Heart right ventricle (tissue), 16 donors: ENCODE measurements around the gene PLXNA2. TPM values are rescaled to one million over a fixed set of nuclear protein-coding genes. Genes with fewer than 3 reads are reported as not detected.

Experiments
- ATAC-seq, 8 donors: fragments of 200-7000 bp; cut with Tn5 transposase; one replicate each; pipeline ENCODE4 v1.9.1; 2020; ENCODE audit warnings: mild to moderate bottlenecking in 8 of 8, moderate library complexity in 8 of 8, moderate number of reproducible peaks in 1 of 8
- DNase-seq, 2 donors: peaks; one replicate each; pipeline ENCODE4 v3.0.0-alpha.2; 2020
- H3K27ac ChIP-seq, 10 donors: fragments of 200-600 bp; sonication (generic) in 2 of 10; one replicate each; pipeline versions ENCODE4 v1.5.0 to v1.8.0; 2020 to 2022; ENCODE audit warnings: mild to moderate bottlenecking in 3 of 10
- H3K27me3 ChIP-seq, 7 donors: fragments of 200-600 bp; one replicate each; pipeline ENCODE4 v1.8.0; 2021 to 2022; ENCODE audit warnings: mild to moderate bottlenecking in 2 of 7
- H3K36me3 ChIP-seq, 9 donors: fragments of 200-600 bp; sonication (generic) in 1 of 9; one replicate each; pipeline versions ENCODE4 v1.5.0 to v1.8.0; 2020 to 2022; ENCODE audit warnings: mild to moderate bottlenecking in 2 of 9
- H3K4me1 ChIP-seq, 9 donors: fragments of 200-600 bp; sonication (generic) in 1 of 9; one replicate each; pipeline versions ENCODE4 v1.5.0 to v1.8.0; 2020 to 2022; ENCODE audit warnings: mild to moderate bottlenecking in 4 of 9
- H3K4me3 ChIP-seq, 10 donors: fragments of 200-600 bp; sonication (generic) in 2 of 10; one replicate each; pipeline versions ENCODE4 v1.5.0 to v1.8.0; 2020 to 2022; ENCODE audit warnings: mild to moderate bottlenecking in 7 of 10, moderate library complexity in 2 of 10
- H3K9me3 ChIP-seq, 11 donors: fragments of 200-600 bp in 10 of 11; sonication (generic) in 2 of 11; one replicate each; pipeline versions ENCODE4 v1.5.0 to v1.8.0; 2013 to 2022; ENCODE audit warnings: mild to moderate bottlenecking in 2 of 11, control low read depth in 1 of 11, moderate library complexity in 1 of 11
- WGBS, 2 donors: extraction: QIAGEN DNeasy Blood & Tissue Kit; methylation state at CpG; one replicate each; pipeline ENCODE4 v1.1.7; 2013; ENCODE audit warnings: inconsistent platforms in 1 of 2; 5-methylcytosine and 5-hydroxymethylcytosine counted together
- intact Hi-C, 10 donors: fragments of 100-400 bp; cut with DNase I; formaldehyde crosslinking; loops; one replicate each; pipeline versions ENCODE4 v1.11.1 to v1.14.2; 2022
- polyA plus RNA-seq, 2 donors: library from polyadenylated mRNA; stranded (reverse); fragments of 200-250 nt; gene quantifications; one replicate each; pipeline ENCODE4 v1.2.3, GENCODE V29; 2013
- total RNA-seq, 10 donors: library from RNA; stranded (reverse); fragmentation: NEBNext Ultra II Directional in 3 of 10; extraction: Animal tissue kit (Norgen Biotek cat#: 25700) in 3 of 10; gene quantifications; one replicate each; pipeline versions ENCODE4 v1.2.1 to v1.2.4, GENCODE V29; 2021 to 2023
- TF ChIP-seq, protein P1 (sequence below), 9 donors: fragments of 200-600 bp; sonication (generic) in 2 of 9; IDR thresholded peaks; one replicate each; pipeline versions ENCODE4 v1.5.0 to v1.8.0; 2021 to 2022; ENCODE audit warnings: antibody characterized with exemption in 9 of 9, mild to moderate bottlenecking in 5 of 9, moderate library complexity in 1 of 9
- donor health status: Arrhythmogenic right ventricular cardiomyopathy.
- donor health status: ischemic (EF 13 %, LVEDD 7.1; RV severe dilation, severe dysfunction).
- donor health status: healthy with polysubstance abuse.
- donor health status: DM: no; HTN: yes; CAD: no.
- donor health status: DM: no; HTN: no; CAD: no.
- donor health status: ischemic (EF 25% LVEDD 6.9; RV normal size, moderate dysfunction).
- donor health status: ischemic (EF 25% LVEDD 5.7; RV mildly dilated, moderate dysfunction).
- donor health status: healthy.
- donor health status: DM: yes; HTN: yes; CAD: no.
- donor health status: Ischemic cardiomyopathy.
- donor health status: ischemic (EF 35%, LVEDD 5.7; RV mildly dilated, moderate dysfunction).
- donor health status: nonischemic (EF 11% LVEDD 7.7; RV severe dilation, severe dysfunction).
- donor health status: DM: yes; HTN: yes; CAD: no.
- donor health status: PGD.
- donor health status: ischemic (EF 29% LVEDD 5.4; RV normal size, mild dysfunction).
- donor health status: nonischemic (EF 23%, LVEDD 6.1; RV moderate dilation, normal function).

The PLXNA2 gene
- total and polyA plus RNA-seq, 12 donors: 6.1 to 31.6 (median 17.9) TPM

DNA sequence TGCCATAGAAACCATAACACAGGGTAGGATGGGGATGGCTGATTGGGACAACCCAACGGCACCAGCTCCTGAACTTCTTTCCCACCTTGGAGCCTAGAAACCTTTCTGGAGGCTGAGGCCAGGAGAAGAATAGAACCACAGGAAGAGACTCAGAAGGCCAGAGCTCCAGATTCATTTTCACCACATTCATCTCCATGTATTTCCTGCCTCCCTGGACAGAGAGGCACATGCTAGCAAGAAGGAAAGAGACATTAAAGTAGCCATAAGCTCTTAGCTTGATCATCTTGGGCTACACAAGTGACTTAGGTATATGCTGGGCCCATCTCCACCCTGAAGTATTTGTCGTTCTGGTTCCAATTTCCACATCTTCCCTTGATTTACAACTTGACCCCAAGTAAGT, 44.1 kb downstream of the PLXNA2 start:
- DNase-seq: no peak
- H3K27me3 ChIP-seq: no peaks in the 10 kb centered on the region
- TF ChIP-seq, protein P1, sequence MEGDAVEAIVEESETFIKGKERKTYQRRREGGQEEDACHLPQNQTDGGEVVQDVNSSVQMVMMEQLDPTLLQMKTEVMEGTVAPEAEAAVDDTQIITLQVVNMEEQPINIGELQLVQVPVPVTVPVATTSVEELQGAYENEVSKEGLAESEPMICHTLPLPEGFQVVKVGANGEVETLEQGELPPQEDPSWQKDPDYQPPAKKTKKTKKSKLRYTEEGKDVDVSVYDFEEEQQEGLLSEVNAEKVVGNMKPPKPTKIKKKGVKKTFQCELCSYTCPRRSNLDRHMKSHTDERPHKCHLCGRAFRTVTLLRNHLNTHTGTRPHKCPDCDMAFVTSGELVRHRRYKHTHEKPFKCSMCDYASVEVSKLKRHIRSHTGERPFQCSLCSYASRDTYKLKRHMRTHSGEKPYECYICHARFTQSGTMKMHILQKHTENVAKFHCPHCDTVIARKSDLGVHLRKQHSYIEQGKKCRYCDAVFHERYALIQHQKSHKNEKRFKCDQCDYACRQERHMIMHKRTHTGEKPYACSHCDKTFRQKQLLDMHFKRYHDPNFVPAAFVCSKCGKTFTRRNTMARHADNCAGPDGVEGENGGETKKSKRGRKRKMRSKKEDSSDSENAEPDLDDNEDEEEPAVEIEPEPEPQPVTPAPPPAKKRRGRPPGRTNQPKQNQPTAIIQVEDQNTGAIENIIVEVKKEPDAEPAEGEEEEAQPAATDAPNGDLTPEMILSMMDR (IDR thresholded peaks at IDR 0.05): no peak
- H3K36me3 ChIP-seq: peaks cover 0 to 27% (median 0%) of the 10 kb centered on the region in 9 donors
- intact Hi-C loops: loop anchor here in 4 of 10 donors (5.0 kb wide), 2 partner anchors 37 to 58 kb away; no protein-coding TSS in a partner anchor
- peaks cover 23 to 67% (median 47%) of the 10 kb centered on the region in 9 donors for H3K4me1 ChIP-seq
- 93 to 98% methylated on average over 2 of the region's 2 CpGs for WGBS, 2 donors
- ATAC-seq: no peak
- no peak overlapping the region for H3K4me3 ChIP-seq
- H3K9me3 ChIP-seq: no peaks in the 10 kb centered on the region
- H3K27ac ChIP-seq: peak overlapping the region in 3 of 10 donors; percentile 6 to 89 (median 38)

DNA sequence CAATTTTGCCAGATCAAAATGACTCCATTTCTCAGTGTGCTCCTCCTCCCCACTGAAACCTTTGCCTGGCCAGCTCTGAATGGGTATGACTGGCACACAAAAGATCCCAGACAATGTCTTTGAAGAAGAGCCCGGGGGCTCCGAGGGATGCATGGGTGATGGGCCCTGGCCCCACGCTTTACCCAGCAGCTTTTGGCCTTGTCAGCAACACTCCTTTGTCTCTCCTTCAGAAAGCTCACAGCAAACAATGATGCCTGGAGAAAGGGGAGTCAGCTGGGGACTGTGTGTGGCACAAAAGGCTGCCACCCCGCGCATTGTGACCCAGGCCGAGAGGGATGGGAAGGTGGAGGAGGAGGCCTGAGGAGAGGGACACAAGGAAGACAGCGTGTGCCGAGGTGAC, 45.9 kb downstream of the PLXNA2 start:
- ATAC-seq (no peak), DNase-seq (no peak)
- intact Hi-C loops: no loop called here
- H3K9me3 ChIP-seq: no peaks in the 10 kb centered on the region
- H3K27me3 ChIP-seq: no peaks in the 10 kb centered on the region
- 96 to 98% methylated on average over 8 of the region's 8 CpGs for WGBS, 2 donors
- H3K4me1 ChIP-seq: peaks cover 18 to 51% (median 30%) of the 10 kb centered on the region in 9 donors
- H3K4me3 ChIP-seq: no peak overlapping the region
- peaks cover 0 to 33% (median 0%) of the 10 kb centered on the region in 9 donors for H3K36me3 ChIP-seq
- no peak overlapping the region for H3K27ac ChIP-seq
- TF ChIP-seq, protein P1 (IDR thresholded peaks at IDR 0.05): no peak

DNA sequence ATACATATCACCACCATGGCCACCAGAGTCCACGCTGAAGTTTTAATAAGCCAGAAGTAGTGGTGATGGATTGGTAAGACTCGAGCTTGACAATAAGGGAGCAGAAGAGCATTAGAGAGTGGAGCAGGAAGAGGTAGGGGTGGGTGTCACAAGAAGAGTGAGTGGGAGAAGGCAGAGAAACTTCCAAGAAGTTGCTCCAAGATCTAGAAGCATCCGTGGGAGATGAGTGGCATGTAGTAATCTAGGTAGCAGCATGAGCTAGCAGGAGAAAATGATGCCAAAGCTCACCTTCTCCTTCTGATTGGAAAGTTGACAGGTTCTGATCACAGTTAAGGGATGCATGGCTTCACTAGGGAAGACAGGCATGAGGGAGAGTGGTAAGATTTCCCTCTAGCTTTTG, 49.2 kb downstream of the PLXNA2 start:
- WGBS, 2 donors: 88 to 89% methylated on average over 3 of the region's 3 CpGs
- intact Hi-C loops: no loop called here
- no peak for ATAC-seq

DNA sequence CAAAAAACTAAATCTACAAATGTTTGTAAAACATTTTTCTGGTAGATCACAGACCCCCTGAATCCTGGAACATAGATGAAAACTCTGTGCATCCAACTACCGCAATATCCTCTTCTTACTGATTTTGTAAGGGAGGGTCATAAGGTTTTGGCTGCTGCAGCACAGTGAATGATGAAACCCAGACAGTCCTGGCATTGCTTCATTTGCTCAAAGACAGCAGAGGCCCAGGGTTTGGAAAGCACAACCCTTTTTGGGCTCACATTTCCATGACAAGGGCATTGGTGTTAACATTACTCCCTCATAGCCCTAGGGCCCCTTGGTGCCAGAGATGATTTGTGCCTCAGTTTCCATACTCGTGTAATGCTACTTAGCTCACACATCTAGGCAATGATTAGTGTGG, 51.2 kb downstream of the PLXNA2 start:
- no peaks in the 10 kb centered on the region for H3K27me3 ChIP-seq
- H3K4me1 ChIP-seq: peaks cover 0 to 29% (median 0%) of the 10 kb centered on the region in 9 donors
- ATAC-seq (peak in 6 of 8 donors; percentile 45 to 68 (median 54)), DNase-seq (no peak)
- peaks cover 0 to 48% (median 0%) of the 10 kb centered on the region in 9 donors for H3K36me3 ChIP-seq
- H3K4me3 ChIP-seq: no peak overlapping the region
- H3K9me3 ChIP-seq: no peaks in the 10 kb centered on the region
- intact Hi-C loops: no loop called here
- 69 to 73% methylated on average over 2 of the region's 2 CpGs for WGBS, 2 donors
- H3K27ac ChIP-seq: no peak overlapping the region
- TF ChIP-seq, protein P1 (IDR thresholded peaks at IDR 0.05): no peak

More for the DNA sequence above, 49.2 kb downstream of the PLXNA2 start:
- DNase-seq: no peak
- H3K4me1 ChIP-seq: peaks cover 0 to 32% (median 0%) of the 10 kb centered on the region in 9 donors
- no peak overlapping the region for H3K4me3 ChIP-seq
- no peaks in the 10 kb centered on the region for H3K27me3 ChIP-seq
- H3K36me3 ChIP-seq: peaks cover 0 to 59% (median 0%) of the 10 kb centered on the region in 9 donors
- no peaks in the 10 kb centered on the region for H3K9me3 ChIP-seq
- no peak overlapping the region for H3K27ac ChIP-seq
- TF ChIP-seq, protein P1 (IDR thresholded peaks at IDR 0.05): no peak
